GM21515 (cell line): Measurements from ENCODE around the gene SLC6A11.

Experiments
- ATAC-seq: cut with Tn5 transposase; IDR thresholded peaks from one replicate; pipeline ENCODE4 v1.9.1; 2021; ENCODE audit not compliant: unreplicated experiment

Gene SLC6A11

GRCh38 chr3:10883478-10884234 lies 67.6 kb downstream of the SLC6A11 start:
- ATAC-seq, result no peak

DNA sequence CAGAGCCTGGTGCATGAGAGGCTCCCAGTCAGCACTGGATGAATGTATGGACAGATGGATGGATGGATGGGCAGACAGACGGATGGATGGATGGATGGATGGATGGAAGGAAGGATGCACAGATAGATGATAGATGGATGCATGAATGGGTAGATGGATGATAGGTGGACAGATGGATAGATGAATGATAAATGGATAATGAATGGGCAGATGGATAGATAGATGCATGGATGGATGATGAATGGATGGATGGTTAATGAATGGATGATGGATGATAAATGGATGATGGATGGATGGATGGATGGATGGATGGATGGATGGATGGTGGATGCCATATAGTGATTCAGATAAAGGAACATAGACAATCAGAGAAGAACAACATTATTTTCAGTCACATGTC lies 71.0 kb downstream of the SLC6A11 start:
- ATAC-seq, result no peak

- no peak for ATAC-seq
Measured at GRCh38 chr3:10888518-10889090, 72.6 kb downstream of the SLC6A11 start.

DNA sequence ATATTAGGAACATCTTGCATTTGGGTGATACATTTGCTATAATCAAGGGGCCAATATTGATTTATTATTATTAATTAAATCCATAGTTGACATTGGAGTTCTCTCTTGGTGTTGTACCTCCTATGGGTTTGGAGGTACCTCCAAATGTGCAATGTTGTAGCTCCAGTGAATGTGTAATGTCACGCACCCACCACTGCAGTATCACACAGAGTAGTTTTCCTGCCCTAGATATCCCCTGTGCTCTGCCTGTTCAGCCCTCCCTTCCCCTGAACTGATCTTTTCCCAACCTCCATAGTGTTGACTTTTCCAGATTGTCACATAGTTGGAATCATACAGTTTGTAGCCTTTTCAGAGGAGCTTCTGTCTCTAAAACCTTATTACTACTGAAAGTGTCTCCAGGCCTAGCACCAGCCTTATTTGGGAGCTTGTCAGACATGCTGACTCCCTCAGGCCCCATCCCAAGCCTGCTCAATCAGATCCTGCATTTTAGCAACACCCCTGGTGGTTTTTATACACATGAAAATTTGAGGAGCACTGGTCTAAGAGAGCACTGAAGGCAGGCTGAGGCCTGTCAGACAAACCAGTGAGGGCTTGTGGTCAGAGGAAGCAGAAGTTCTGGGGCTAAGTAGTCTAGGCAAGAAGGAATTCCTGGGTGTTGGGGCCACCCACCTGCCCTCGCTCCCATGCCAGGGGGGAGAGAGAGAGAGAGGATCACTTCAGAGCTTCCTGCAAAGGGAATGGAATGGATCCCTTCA lies 73.4 kb downstream of the SLC6A11 start:
- no peak for ATAC-seq

DNA sequence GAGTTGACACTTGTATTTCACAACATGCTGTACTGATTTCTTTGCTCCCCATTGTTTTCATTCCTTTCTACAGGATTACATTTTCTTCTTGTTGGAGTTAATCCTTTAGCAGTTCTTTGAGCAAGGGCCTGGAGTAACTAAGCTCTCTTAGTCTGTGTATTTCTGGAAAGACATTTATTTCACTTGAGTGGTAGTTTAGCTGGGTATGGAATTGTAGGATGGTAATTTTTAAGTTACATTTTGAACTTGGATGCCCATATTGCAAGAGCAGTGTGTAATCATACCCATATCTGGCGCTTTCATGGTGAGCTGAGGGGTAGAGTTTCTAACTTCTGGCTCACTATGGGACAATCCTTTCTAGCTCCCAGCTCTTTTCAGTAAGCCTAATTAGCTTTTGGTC lies 74.6 kb downstream of the SLC6A11 start:
- no peak for ATAC-seq

DNA sequence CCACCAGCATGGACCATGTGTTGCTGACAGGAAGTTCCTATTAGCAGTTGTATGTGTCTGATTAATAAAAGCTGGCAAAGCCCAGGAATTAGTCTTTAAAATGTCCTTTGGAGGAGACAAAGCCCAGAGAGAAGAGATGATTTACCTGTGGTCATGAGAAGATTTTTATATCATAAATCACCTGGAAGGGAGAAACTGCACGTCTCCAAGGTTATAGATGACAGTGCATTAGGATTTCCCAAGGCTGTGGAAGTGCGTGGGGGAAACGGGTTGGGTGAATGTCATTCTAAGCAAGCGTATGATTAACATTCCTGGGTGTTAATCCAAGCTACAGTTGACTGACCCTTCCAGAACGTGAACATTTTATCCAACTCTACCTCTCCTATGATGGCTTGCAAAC lies 76.6 kb downstream of the SLC6A11 start:
- ATAC-seq, result no peak

DNA sequence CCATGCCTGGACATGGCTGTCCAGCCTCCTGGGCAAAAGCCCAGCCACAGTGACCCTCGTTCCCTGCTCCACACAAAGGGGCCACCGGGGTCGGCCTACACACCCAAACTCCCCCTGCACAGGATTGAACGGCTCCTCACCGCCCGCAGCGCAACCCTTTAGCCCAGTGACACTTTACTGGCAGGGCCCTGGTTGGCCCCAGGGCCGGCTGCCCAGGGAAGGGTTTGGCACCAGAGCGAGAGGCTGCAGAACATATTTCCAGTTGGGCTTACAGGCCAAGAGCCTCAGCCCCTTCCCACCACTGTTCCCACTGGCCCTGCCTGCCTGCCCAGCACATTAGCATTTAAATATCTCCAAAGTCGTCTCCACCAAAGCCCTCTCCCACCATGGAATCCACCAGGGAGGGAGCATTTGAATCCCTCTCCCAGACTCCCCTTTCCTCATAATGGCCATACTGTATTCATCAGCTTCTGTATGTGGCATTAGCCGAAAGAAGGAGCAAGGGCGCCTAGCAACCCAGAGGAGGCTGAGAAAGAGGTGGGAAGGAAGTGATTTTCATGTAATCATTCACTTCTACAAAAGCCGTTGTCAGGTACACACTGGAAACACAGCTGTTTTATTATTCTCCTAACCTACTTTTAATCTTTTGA lies 85.4 kb downstream of the SLC6A11 start:
- no peak for ATAC-seq

DNA sequence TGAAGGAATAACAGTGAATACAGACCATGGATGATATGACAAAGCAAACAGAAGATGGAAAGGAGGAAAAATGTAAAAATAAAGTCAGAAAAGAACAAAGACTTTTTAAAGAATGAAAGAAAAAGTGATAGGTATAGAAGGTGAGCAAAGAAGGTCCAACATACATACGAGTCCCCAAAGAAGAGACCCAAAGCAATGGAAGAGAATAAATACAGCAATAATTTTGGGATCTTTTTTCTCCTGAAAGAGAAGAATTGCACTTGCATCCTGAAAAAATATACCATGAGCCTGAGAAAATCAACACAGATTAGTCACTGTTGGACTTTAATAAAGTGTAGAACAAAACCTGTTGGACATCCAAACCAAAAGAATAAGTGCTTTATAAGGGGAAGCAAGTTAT lies 91.2 kb downstream of the SLC6A11 start:
- no peak for ATAC-seq

GRCh38 chr3:10910367-10910766 lies 94.3 kb downstream of the SLC6A11 start:
- no peak for ATAC-seq

- no peak for ATAC-seq
Measured at GRCh38 chr3:10911350-10912002, 95.4 kb downstream of the SLC6A11 start.

GRCh38 chr3:10912786-10913185 lies 96.8 kb downstream of the SLC6A11 start:
- ATAC-seq, result no peak

- ATAC-seq, result no peak
Measured at GRCh38 chr3:10915376-10915775, 99.3 kb downstream of the SLC6A11 start.

DNA sequence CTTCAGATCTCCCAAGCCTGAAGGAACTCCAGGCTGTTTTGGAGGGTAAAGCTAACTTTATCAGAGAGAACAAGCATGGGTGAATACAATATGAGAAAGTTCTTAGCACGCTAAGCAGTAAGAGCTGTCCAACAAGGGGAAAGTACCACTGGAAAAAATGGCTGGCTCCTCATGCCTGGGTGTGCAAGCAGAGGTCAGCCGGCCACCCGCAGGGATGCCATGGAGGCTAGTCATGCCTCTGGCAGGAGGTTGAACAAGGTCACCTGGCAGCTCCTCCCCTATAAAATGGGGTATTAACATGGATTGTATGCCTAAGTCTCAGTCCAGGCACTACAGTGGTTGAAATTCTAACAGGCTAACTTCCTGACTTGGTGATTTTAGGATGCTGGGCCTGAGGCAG lies 101.1 kb downstream of the SLC6A11 start:
- ATAC-seq, result no peak

GRCh38 chr3:10918011-10918410 lies 102.0 kb downstream of the SLC6A11 start:
- ATAC-seq, result no peak

- ATAC-seq, result no peak
Measured at GRCh38 chr3:10919636-10920035, 103.6 kb downstream of the SLC6A11 start.

DNA sequence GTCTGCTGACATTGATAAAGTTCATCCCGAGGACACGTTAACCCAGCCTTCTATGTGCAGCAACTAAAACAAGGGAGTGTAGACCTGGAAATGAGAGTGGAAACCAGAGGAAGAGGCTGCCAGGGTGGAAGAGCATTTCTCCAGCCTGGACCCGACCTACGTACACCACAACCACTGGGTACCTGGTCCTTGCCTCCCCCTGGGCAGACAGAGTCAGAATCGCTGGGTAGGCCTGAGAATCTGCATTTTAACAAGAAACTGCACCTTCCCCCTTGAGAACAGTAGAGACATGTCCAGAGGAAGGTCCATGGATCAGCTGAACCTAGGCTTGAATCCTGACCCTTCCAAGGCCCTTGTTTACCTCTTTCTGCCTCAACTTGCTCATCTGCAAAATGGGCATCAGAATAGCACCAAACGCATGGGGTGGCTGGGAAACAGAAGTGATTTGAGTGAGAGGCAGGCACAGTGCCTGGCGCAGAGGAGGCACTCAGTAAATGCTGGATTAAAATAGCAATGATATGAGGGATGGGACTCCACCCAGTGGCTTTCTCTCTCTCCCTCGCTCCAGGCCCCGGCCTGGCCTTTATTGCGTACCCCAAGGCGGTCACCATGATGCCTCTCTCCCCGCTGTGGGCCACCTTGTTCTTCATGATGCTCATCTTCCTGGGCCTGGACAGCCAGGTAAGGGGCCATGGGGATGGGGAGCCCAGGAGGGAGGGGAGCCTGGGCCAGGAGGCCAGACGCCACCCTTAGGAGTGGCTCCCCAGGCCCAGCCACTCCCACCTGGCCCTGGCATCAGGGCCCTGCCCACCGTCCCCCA lies 109.6 kb downstream of the SLC6A11 start:
- no peak for ATAC-seq

- no peak for ATAC-seq
Measured at GRCh38 chr3:10926256-10926810, 110.3 kb downstream of the SLC6A11 start.

GRCh38 chr3:10926811-10927521 lies 110.9 kb downstream of the SLC6A11 start:
- ATAC-seq, result no peak

DNA sequence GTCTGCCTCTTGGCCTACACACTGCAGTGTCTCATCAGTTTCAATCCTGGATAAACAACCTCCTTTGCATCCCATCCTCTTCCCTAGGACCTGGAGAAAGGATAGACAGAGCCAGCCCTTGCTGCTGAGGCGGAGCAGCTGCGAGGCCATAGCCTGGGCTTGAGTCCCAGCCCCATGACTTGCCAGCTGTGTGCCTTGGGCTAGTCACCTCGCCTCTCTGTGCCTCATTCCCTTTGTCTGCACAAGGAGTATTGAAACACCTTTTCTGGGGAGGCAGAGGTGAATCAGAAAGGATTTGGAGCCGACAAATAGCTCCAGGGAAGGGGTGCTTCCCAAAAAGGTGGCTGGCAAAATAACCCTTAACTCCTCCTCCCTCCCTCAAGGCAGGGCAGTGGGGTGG lies 111.5 kb downstream of the SLC6A11 start:
- ATAC-seq, result no peak
